GM23338 (cell line): ENCODE measurements around the gene SLC23A2. TPM values are rescaled to one million over a fixed set of nuclear protein-coding genes. Genes with fewer than 3 reads are reported as not detected.

Experiments
- ATAC-seq: fragments of 200-7000 bp; cut with Tn5 transposase; 3 replicates; pipeline ENCODE4 v1.9.1; 2020
- DNase-seq: peaks from one replicate; pipeline ENCODE4 v3.0.0-alpha.2; 2015; ENCODE audit warnings: low spot score
- H2AFZ ChIP-seq: fragments of 200-600 bp; sonication (generic); 2 replicates; pipeline ENCODE4 v1.8.0; 2016; ENCODE audit warnings: antibody characterized with exemption, mild to moderate bottlenecking, moderate library complexity
- H3F3A ChIP-seq: fragments of 200-600 bp; sonication (generic); replicated peaks from 2 replicates; pipeline ENCODE4 v1.8.0; 2017; ENCODE audit warnings: antibody characterized with exemption, mixed run types, low read depth
- H3K27ac ChIP-seq: fragments of 200-600 bp; sonication (generic); 2 replicates; pipeline ENCODE4 v1.6.1; 2016; ENCODE audit warnings: low read depth
- H3K27me3 ChIP-seq: fragments of 200-600 bp; sonication (generic); 2 replicates; pipeline ENCODE4 v1.8.0; 2016; ENCODE audit warnings: mild to moderate bottlenecking, mixed run types, moderate library complexity; ENCODE audit not compliant: insufficient read depth
- H3K36me3 ChIP-seq: fragments of 200-600 bp; sonication (generic); 2 replicates; pipeline ENCODE4 v1.8.0; 2016; ENCODE audit warnings: mild to moderate bottlenecking; ENCODE audit not compliant: insufficient read depth
- H3K4me1 ChIP-seq: fragments of 200-600 bp; sonication (generic); 2 replicates; pipeline ENCODE4 v1.8.0; 2016; ENCODE audit warnings: mild to moderate bottlenecking, moderate library complexity; ENCODE audit not compliant: insufficient read depth
- H3K4me2 ChIP-seq: fragments of 200-600 bp; sonication (generic); 2 replicates; pipeline ENCODE4 v1.7.1; 2017; ENCODE audit warnings: mixed run types
- H3K4me3 ChIP-seq: fragments of 200-600 bp; sonication (generic); 2 replicates; pipeline ENCODE4 v1.6.1; 2016; ENCODE audit warnings: mixed run types
- H3K79me2 ChIP-seq: fragments of 200-600 bp; sonication (generic); replicated peaks from 2 replicates; pipeline ENCODE4 v1.8.0; 2017; ENCODE audit warnings: mild to moderate bottlenecking; ENCODE audit not compliant: insufficient read depth
- H3K9me2 ChIP-seq: fragments of 200-600 bp; sonication (generic); 2 replicates; pipeline ENCODE4 v1.8.0; 2017; ENCODE audit not compliant: insufficient read depth
- H4K20me1 ChIP-seq: fragments of 200-600 bp; sonication (generic); replicated peaks from 2 replicates; pipeline ENCODE4 v1.8.0; 2017; ENCODE audit warnings: mild to moderate bottlenecking; ENCODE audit not compliant: insufficient read depth
- H3K27ac Mint-ChIP-seq: 2 replicates; pipeline ENCODE4 v1.8.0; 2020; ENCODE audit warnings: inconsistent platforms, mild to moderate bottlenecking, moderate library complexity, mixed read lengths
- H3K27me3 Mint-ChIP-seq: 3 replicates; pipeline ENCODE4 v1.8.0; 2022; ENCODE audit warnings: low read depth, mild to moderate bottlenecking, moderate library complexity, mixed read lengths, inconsistent platforms; ENCODE audit not compliant: insufficient read depth, poor library complexity
- H3K36me3 Mint-ChIP-seq: 3 replicates; pipeline ENCODE4 v1.8.0; 2021; ENCODE audit warnings: low read depth, mild to moderate bottlenecking, inconsistent platforms, moderate library complexity, mixed read lengths
- H3K4me1 Mint-ChIP-seq: 3 replicates; pipeline ENCODE4 v1.8.0; 2020; ENCODE audit warnings: mild to moderate bottlenecking, inconsistent platforms, mixed read lengths
- H3K4me3 Mint-ChIP-seq: 3 replicates; pipeline ENCODE4 v1.8.0; 2021; ENCODE audit warnings: moderate library complexity, mild to moderate bottlenecking, inconsistent platforms, mixed read lengths
- H3K9me3 Mint-ChIP-seq: 3 replicates; pipeline ENCODE4 v1.8.0; 2020; ENCODE audit warnings: moderate library complexity, mild to moderate bottlenecking, inconsistent platforms, mixed read lengths
- CREB1 ChIP-seq: fragments of 250-450 bp; sonication (Bioruptor Pico); IDR thresholded peaks from 2 replicates; pipeline ENCODE4 v1.5.0; 2020; ENCODE audit warnings: low read depth, mild to moderate bottlenecking, moderate library complexity
- CTCF ChIP-seq, 2 experiments: fragments of 200-600 bp in 1 of 2; sonication (generic) in 1 of 2; conservative IDR thresholded peaks; 2 replicates each; pipeline versions ENCODE4 v1.5.1 to v1.6.1; 2016 to 2017; ENCODE audit warnings: antibody characterized with exemption in 2 of 2, low read depth in 2 of 2, mild to moderate bottlenecking in 2 of 2, moderate library complexity in 1 of 2
- EZH2 ChIP-seq: fragments of 200-600 bp; sonication (generic); IDR thresholded peaks from one replicate; pipeline ENCODE4 v1.8.0; 2017; ENCODE audit warnings: antibody characterized with exemption, mild to moderate bottlenecking, low read depth; ENCODE audit not compliant: unreplicated experiment
- EZH2phosphoT487 ChIP-seq: fragments of 200-600 bp; sonication (generic); IDR thresholded peaks from one replicate; pipeline ENCODE4 v1.8.1; 2018; ENCODE audit warnings: antibody characterized with exemption; ENCODE audit not compliant: unreplicated experiment
- NANOG ChIP-seq: IDR thresholded peaks from 2 replicates; pipeline ENCODE4 v1.6.1; 2016; ENCODE audit warnings: antibody characterized with exemption, borderline replicate concordance
- POLR2AphosphoS5 ChIP-seq: IDR thresholded peaks from 2 replicates; pipeline ENCODE4 v1.6.1; 2016; ENCODE audit warnings: antibody characterized with exemption, low read depth
- REST ChIP-seq: IDR thresholded peaks from one replicate; pipeline ENCODE4 v1.6.1; 2018; ENCODE audit warnings: antibody characterized with exemption; ENCODE audit not compliant: unreplicated experiment
- ZNF114 ChIP-seq: fragments of 250-450 bp; sonication (Bioruptor Pico); IDR thresholded peaks from 2 replicates; pipeline ENCODE4 v1.5.0; 2020; ENCODE audit warnings: mild to moderate bottlenecking, moderate library complexity
- polyA plus RNA-seq: library from polyadenylated mRNA; unstranded; fragments of >200 nt; fragmentation: Nextera tagmentation; extraction: Ambion mirVana; gene quantifications from 2 replicates; pipeline ENCODE4 v1.2.1, GENCODE V29; 2016
- total RNA-seq: library from RNA; depleted of rRNA; stranded (reverse); fragments of >200 nt; shearing (Covaris generic); gene quantifications from 2 replicates; pipeline ENCODE4 v1.2.3, GENCODE V29; 2014

Gene SLC23A2
- total and polyA plus RNA-seq, 2 experiments from 2014 or later = 4.4 to 20.2 TPM

- H3K27me3 ChIP-seq = peaks cover 17% of the 10 kb centered on the region
- peaks cover 35% of the 10 kb centered on the region for H3K4me1 Mint-ChIP-seq
- H4K20me1 ChIP-seq = peaks cover 7% of the 10 kb centered on the region; the same call in 1 of the 2 replicates
- 0 out of 2 replicates have a peak, but pooled peaks cover 5% of the 10 kb centered on the region for H3F3A ChIP-seq
- TF ChIP-seq CTCF (conservative IDR thresholded peaks at IDR 0.05; ENCODE audit: low read depth in 2 of 2) (peak in 1 of 2 experiments; percentile 23; a peak in 1 of 4 replicates), EZH2phosphoT487 (no peak)
- H3K4me3 Mint-ChIP-seq = no peak overlapping the region
- peaks cover 10% of the 10 kb centered on the region for H3K27me3 Mint-ChIP-seq
- no peak overlapping the region for H3K27ac Mint-ChIP-seq
- H3K36me3 ChIP-seq = no peaks in the 10 kb centered on the region
- no peak overlapping the region for H3K4me2 ChIP-seq
- H3K9me3 Mint-ChIP-seq = no peaks in the 10 kb centered on the region; the same call in 2 of the 3 replicates
- 0 out of 2 replicates have a peak, but pooled peaks cover 4% of the 10 kb centered on the region for H3K9me2 ChIP-seq
- H3K4me1 ChIP-seq = peaks cover 14% of the 10 kb centered on the region
- peaks cover 5% of the 10 kb centered on the region; the same call in 1 of the 2 replicates for H3K79me2 ChIP-seq
- ATAC-seq (no peak), DNase-seq (no peak)
- no peak overlapping the region for H2AFZ ChIP-seq
- H3K36me3 Mint-ChIP-seq = peaks cover 8% of the 10 kb centered on the region
- H3K4me3 ChIP-seq = no peak overlapping the region
- H3K27ac ChIP-seq = no peak overlapping the region
Measured at GRCh38 chr20:4817230-4817671, 184.1 kb downstream of the SLC23A2 start.

- ATAC-seq = no peak; the same call in 2 of the 3 replicates
- H3K27ac Mint-ChIP-seq = peak overlapping the region; percentile 27; the same call in 1 of the 2 replicates
- no peak for TF ChIP-seq ZNF114 (CRISPR knock-in tag)
- TF ChIP-seq EZH2 = no peak
- TF ChIP-seq CREB1 (CRISPR knock-in tag) = no peak
- no peak for TF ChIP-seq POLR2AphosphoS5
- TF ChIP-seq CTCF (conservative IDR thresholded peaks at IDR 0.05; ENCODE audit: low read depth in 2 of 2) = no peak
- no peak for TF ChIP-seq NANOG
- no peak for TF ChIP-seq REST
Measured at GRCh38 chr20:4815628-4816027, 185.7 kb downstream of the SLC23A2 start.

More at GRCh38 chr20:4815628-4816027, 185.7 kb downstream of the SLC23A2 start:
- Histone ChIP-seq H2AFZ (no peak overlapping the region), H3K4me3 (no peak overlapping the region), H3K27me3 (0 out of 2 replicates have a peak, but pooled peaks cover under 1% of the 10 kb centered on the region), H3F3A (no peaks in the 10 kb centered on the region), H3K9me2 (0 out of 2 replicates have a peak, but pooled peaks cover 4% of the 10 kb centered on the region), H3K36me3 (no peaks in the 10 kb centered on the region), H3K27ac (no peak overlapping the region), H3K4me2 (no peak overlapping the region), H4K20me1 (no peaks in the 10 kb centered on the region), H3K79me2 (no peaks in the 10 kb centered on the region), H3K4me1 (peaks cover 7% of the 10 kb centered on the region)
- H3K4me1 Mint-ChIP-seq = peaks cover 30% of the 10 kb centered on the region
- no peak for DNase-seq
- no peaks in the 10 kb centered on the region; the same call in 2 of the 3 replicates for H3K9me3 Mint-ChIP-seq
- H3K27me3 Mint-ChIP-seq = peaks cover 10% of the 10 kb centered on the region
- H3K36me3 Mint-ChIP-seq = peaks cover 8% of the 10 kb centered on the region; the same call in 2 of the 3 replicates
- no peak overlapping the region for H3K4me3 Mint-ChIP-seq
